ENCODE data around the gene BTBD2. TPM values are rescaled to one million over a fixed set of nuclear protein-coding genes. Genes with fewer than 3 reads are reported as not detected.

The BTBD2 gene
- total and polyA plus RNA-seq, 2 of the 8 experiments (the other 6 are each of a cell fraction or from before 2014, with no cell fraction given) = 91.7 to 92.3 TPM

- H3K4me1 ChIP-seq (replicated peaks in 1 of 4; ENCODE audit: control insufficient read depth in 3 of 4, insufficient read depth in 4 of 4, low read length in 3 of 4) = no peaks in the 10 kb centered on the region
- no peaks in the 10 kb centered on the region for H3K9me3 ChIP-seq (ENCODE audit: insufficient read depth in 2 of 2, low read depth in 1 of 2, low read length in 1 of 2)
- WGBS, 2 experiments (ENCODE audit: extremely low coverage in 1 of 2, insufficient coverage in 1 of 2, insufficient read length in 1 of 2, insufficient replicate concordance in 2 of 2, low coverage in 1 of 2, low lambda C conversion rate in 2 of 2, missing lambda C conversion rate in 1 of 2) = 97% methylated on average over 39 of the region's 49 CpGs; no CpG with 5 or more reads in 1 of the 2 experiments
- CTCF ChIA-PET (ENCODE audit: partially characterized antibody) = interaction anchor here (0.6 to 4.2 kb wide), 3 partner anchors 23 to 70 kb away, joined by 3 to 13 read pairs (median 3); no protein-coding TSS in a partner anchor
- peaks cover 2 to 15% (median 8%) of the 10 kb centered on the region in 4 experiments; a peak in 5 of 8 replicates for H3K36me3 ChIP-seq (ENCODE audit: control insufficient read depth in 2 of 4, insufficient read depth in 4 of 4, low read length in 3 of 4)
- no peak overlapping the region for H2BK20ac ChIP-seq (ENCODE audit: low read length)
- FAIRE-seq = no peak
- H3K14ac ChIP-seq (ENCODE audit: insufficient read length) = no peak overlapping the region
- peaks cover 20% of the 10 kb centered on the region for H3K79me1 ChIP-seq (ENCODE audit: low read depth, low read length)
- no peak overlapping the region for H3K18ac ChIP-seq (ENCODE audit: extremely low read depth, low read length)
- peaks cover 9 to 42% of the 10 kb centered on the region in 2 experiments for H4K20me1 ChIP-seq (replicated peaks in 1 of 2; ENCODE audit: control insufficient read depth in 1 of 2, insufficient read depth in 2 of 2, low read length in 2 of 2)
- H3K4ac ChIP-seq (replicated peaks; ENCODE audit: insufficient read length, low read depth, low read length) = no peak overlapping the region
- H2AFZ ChIP-seq (ENCODE audit: low read length) = no peak overlapping the region
- H4K91ac ChIP-seq (replicated peaks; ENCODE audit: insufficient read length, low read length) = no peak overlapping the region
- H2BK120ac ChIP-seq (replicated peaks; ENCODE audit: low read depth, low read length) = no peak overlapping the region
- no peak overlapping the region for H2BK5ac ChIP-seq (ENCODE audit: low read depth, low read length)
- H3K23me2 ChIP-seq (ENCODE audit: low read depth, low read length) = no peaks in the 10 kb centered on the region
- POLR2A ChIA-PET (ENCODE audit: partially characterized antibody) = interaction anchor here (0.8 kb wide), 1 partner anchor 38 kb away, joined by 3 read pairs; no protein-coding TSS in a partner anchor
- H3K56ac ChIP-seq (replicated peaks; ENCODE audit: insufficient read length, low read depth, low read length) = no peak overlapping the region
- H3K27me3 ChIP-seq (replicated peaks in 1 of 4; ENCODE audit: control insufficient read depth in 3 of 4, extremely low read depth in 1 of 4, insufficient read depth in 3 of 4, low read length in 3 of 4) = no peaks in the 10 kb centered on the region
- H3K9ac ChIP-seq (replicated peaks in 1 of 4; ENCODE audit: extremely low read depth in 1 of 4, low read depth in 3 of 4, low read length in 3 of 4) = no peak overlapping the region
- no peak overlapping the region for H3K27ac ChIP-seq (ENCODE audit: low read depth, low read length)
- H3K79me2 ChIP-seq (ENCODE audit: control insufficient read depth in 1 of 2, insufficient read depth in 2 of 2, low read length in 2 of 2) = peaks cover 5 to 50% of the 10 kb centered on the region in 2 experiments; a peak in 3 of 4 replicates
- H2BK12ac ChIP-seq (ENCODE audit: low read depth, low read length) = no peak overlapping the region
- no peak overlapping the region for H3K23ac ChIP-seq (ENCODE audit: insufficient read length)
- DNase-seq (ENCODE audit: low read depth in 1 of 2, low spot score in 2 of 2) = no peak
- no peak overlapping the region for H3K4me2 ChIP-seq (ENCODE audit: insufficient read depth in 1 of 2, low read depth in 2 of 2, low read length in 2 of 2)
- H2BK15ac ChIP-seq (ENCODE audit: low read length) = no peak overlapping the region
- no peak overlapping the region for H2AK5ac ChIP-seq (ENCODE audit: low read depth, low read length)
- H4K5ac ChIP-seq (ENCODE audit: insufficient read length, low read depth, low read length) = no peak overlapping the region
- H4K8ac ChIP-seq (ENCODE audit: extremely low read depth, insufficient read depth, low read length) = no peak overlapping the region
- H3K4me3 ChIP-seq (ENCODE audit: extremely low read depth in 1 of 4, insufficient read depth in 2 of 4, low read depth in 3 of 4, low read length in 4 of 4) = no peak overlapping the region
- no peak for TF ChIP-seq KDM4A (IDR thresholded peaks at IDR 0.05; ENCODE audit: low read depth, low read length, severe bottlenecking)
- TF ChIP-seq, protein P1, sequence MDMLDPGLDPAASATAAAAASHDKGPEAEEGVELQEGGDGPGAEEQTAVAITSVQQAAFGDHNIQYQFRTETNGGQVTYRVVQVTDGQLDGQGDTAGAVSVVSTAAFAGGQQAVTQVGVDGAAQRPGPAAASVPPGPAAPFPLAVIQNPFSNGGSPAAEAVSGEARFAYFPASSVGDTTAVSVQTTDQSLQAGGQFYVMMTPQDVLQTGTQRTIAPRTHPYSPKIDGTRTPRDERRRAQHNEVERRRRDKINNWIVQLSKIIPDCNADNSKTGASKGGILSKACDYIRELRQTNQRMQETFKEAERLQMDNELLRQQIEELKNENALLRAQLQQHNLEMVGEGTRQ (IDR thresholded peaks at IDR 0.05; ENCODE audit: low read length) = no peak
- TF ChIP-seq SUZ12 (IDR thresholded peaks at IDR 0.05; ENCODE audit: low read length) = no peak
These were observed 46.1 kb downstream of the BTBD2 start for GRCh38 chr19:1969176-1970002.
